ENCODE data around the gene PSTPIP2.

Gene PSTPIP2

DNA sequence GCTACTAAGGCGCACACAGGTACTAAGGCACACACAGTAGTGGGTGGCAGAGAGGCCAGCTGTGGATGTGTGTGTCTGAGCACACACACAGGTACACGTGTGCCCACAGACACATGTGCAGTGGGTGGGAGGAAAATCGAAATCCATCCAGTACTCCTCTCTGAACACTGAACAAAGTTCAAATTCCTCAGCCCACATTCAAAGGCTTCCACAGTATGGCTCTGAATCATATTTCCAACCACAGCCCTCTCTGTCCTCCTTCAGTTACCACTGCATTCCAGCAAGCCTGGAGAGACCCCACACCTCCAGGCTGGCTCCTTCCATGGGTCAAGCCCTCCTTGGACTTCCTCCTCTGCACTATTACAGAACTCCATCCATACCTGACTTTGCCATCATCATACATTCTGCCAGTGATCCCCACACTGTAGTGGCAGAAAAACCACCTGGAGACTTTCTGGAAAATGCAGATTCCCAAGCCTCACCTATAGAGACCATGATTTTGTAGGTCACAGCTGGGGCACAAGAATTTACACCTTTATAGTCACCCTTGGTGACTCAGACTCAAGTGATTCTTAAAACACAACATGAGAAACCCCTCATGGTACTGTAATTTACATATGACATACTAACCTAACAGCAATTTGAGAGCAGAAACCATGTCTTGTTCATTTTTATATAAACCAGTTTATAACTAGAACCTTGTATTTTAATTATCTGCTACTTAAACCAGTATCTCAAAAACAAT is 136.3 kb downstream of the PSTPIP2 start:
- H3K27ac ChIP-seq (ENCODE audit: low read depth, low read length), result no peak overlapping the region
- no peaks in the 10 kb centered on the region for H3K27me3 ChIP-seq (ENCODE audit: control insufficient read depth, insufficient read depth, low read length)
- H3K36me3 ChIP-seq (ENCODE audit: control insufficient read depth, insufficient read depth, low read length), result peaks cover 36% of the 10 kb centered on the region
- no peaks in the 10 kb centered on the region for H3K9me3 ChIP-seq (ENCODE audit: control insufficient read depth, insufficient read depth, low read length)
- no peak overlapping the region for H3K4me3 ChIP-seq (ENCODE audit: low read depth, low read length)
- H3K4me1 ChIP-seq (ENCODE audit: control insufficient read depth, insufficient read depth, low read length), result no peaks in the 10 kb centered on the region
- no peak overlapping the region for H3K9ac ChIP-seq (ENCODE audit: low read depth, low read length)

All from HUES48 (cell line).